Endothelial cell of umbilical vein (primary cell): ENCODE data around the gene ETV3. TPM values are rescaled to one million over a fixed set of nuclear protein-coding genes. Genes with fewer than 3 reads are reported as not detected.

Experiments used
- BruUV-seq: library from RNA; stranded (reverse); fragments of 400-500 nt; replicated peaks from 2 replicates; lab custom pipeline; 2021; lab: Mats Ljungman, UMichigan
- CTCF ChIA-PET: fragments of 300-600, 350-600 bp; sonication (Branson Sonifier 250); formaldehyde crosslinking; loops from one replicate; lab custom pipeline; 2021; ENCODE audit warnings: antibody characterized with exemption, inconsistent platforms; lab: Charles Lee
- POLR2A ChIA-PET: fragments of 300-600, 350-600 bp; sonication (Branson Sonifier 250); formaldehyde crosslinking; loops from one replicate; lab custom pipeline; 2021; ENCODE audit warnings: antibody characterized with exemption, inconsistent platforms; lab: Charles Lee
- DNase-seq: peaks from one replicate; pipeline ENCODE4 v3.0.0-alpha.2; 2011; ENCODE audit warnings: low read depth, low spot score
- FAIRE-seq: peaks from 2 replicates; lab custom pipeline; 2011; peaks lifted over from hg19 to GRCh38; lab: Jason Lieb, UNC
- H2AFZ ChIP-seq: 2 replicates; pipeline ENCODE4 v1.6.0; 2012; ENCODE audit warnings: low read depth, low read length, control low read depth, inconsistent platforms
- H3K27ac ChIP-seq: 2 replicates; pipeline ENCODE4 v1.5.1; 2011; ENCODE audit warnings: low read depth, mild to moderate bottlenecking, control low read depth, low read length, moderate library complexity; ENCODE audit not compliant: insufficient read depth
- H3K27me3 ChIP-seq, 2 experiments: 2 replicates each; pipeline versions ENCODE4 v1.6.0 to v1.6.1; 2011; ENCODE audit warnings: low read length in 2 of 2, mixed read lengths in 1 of 2; ENCODE audit not compliant: control insufficient read depth in 2 of 2, insufficient read depth in 2 of 2
- H3K36me3 ChIP-seq, 2 experiments: 2 replicates in 1 of 2; 3 replicates in 1 of 2; pipeline ENCODE4 v1.5.1; 2011; ENCODE audit warnings: low read length in 2 of 2, mild to moderate bottlenecking in 1 of 2, moderate library complexity in 1 of 2; ENCODE audit not compliant: control insufficient read depth in 2 of 2, insufficient read depth in 2 of 2; ENCODE audit errors: extremely low read depth in 1 of 2
- H3K4me1 ChIP-seq: 3 replicates; pipeline ENCODE4 v1.5.1; 2011; ENCODE audit warnings: mild to moderate bottlenecking, low read length; ENCODE audit not compliant: control insufficient read depth, insufficient read depth; ENCODE audit errors: extremely low read depth
- H3K4me2 ChIP-seq: 2 replicates; pipeline ENCODE4 v1.6.1; 2011; ENCODE audit warnings: low read length, control low read depth, mixed read lengths; ENCODE audit not compliant: insufficient read depth
- H3K4me3 ChIP-seq, 3 experiments: fragments of 200-600 bp in 1 of 3; sonication (generic), shearing (Covaris generic) in 1 of 3; replicated peaks in 1 of 3; 2 replicates each; pipeline ENCODE4 v1.5.1; 2011 to 2016; ENCODE audit warnings: control low read depth in 3 of 3, low read length in 3 of 3, mild to moderate bottlenecking in 2 of 3, inconsistent platforms in 1 of 3, low read depth in 1 of 3, moderate library complexity in 1 of 3; ENCODE audit not compliant: insufficient read depth in 1 of 3
- H3K79me2 ChIP-seq: 2 replicates; pipeline ENCODE4 v1.6.0; 2012; ENCODE audit warnings: low read length, inconsistent platforms; ENCODE audit not compliant: control insufficient read depth, insufficient read depth
- H3K9ac ChIP-seq: replicated peaks from 2 replicates; pipeline ENCODE3; 2011; ENCODE audit warnings: low read length, control low read depth; ENCODE audit not compliant: insufficient read depth; ENCODE audit errors: extremely low read depth
- H3K9me1 ChIP-seq: replicated peaks from 3 replicates; pipeline ENCODE4 v1.6.0; 2011; ENCODE audit warnings: mild to moderate bottlenecking, low read length; ENCODE audit not compliant: control insufficient read depth, insufficient read depth; ENCODE audit errors: extremely low read depth
- H3K9me3 ChIP-seq: replicated peaks from 2 replicates; pipeline ENCODE4 v1.5.1; 2012; ENCODE audit warnings: low read length, inconsistent platforms; ENCODE audit not compliant: control insufficient read depth, insufficient read depth
- H4K20me1 ChIP-seq: replicated peaks from 2 replicates; pipeline ENCODE3; 2011; ENCODE audit warnings: mild to moderate bottlenecking, low read length; ENCODE audit not compliant: control insufficient read depth, insufficient read depth; ENCODE audit errors: extremely low read depth
- EZH2 ChIP-seq: IDR thresholded peaks from 2 replicates; pipeline ENCODE4 v1.6.1; 2012; ENCODE audit warnings: borderline replicate concordance, low read depth, mild to moderate bottlenecking, moderate library complexity, low read length, inconsistent platforms; ENCODE audit not compliant: severe bottlenecking
- FOS ChIP-seq: IDR thresholded peaks from 2 replicates; pipeline ENCODE4 v1.6.1; 2011; ENCODE audit warnings: mild to moderate bottlenecking, low read length, moderate library complexity, borderline replicate concordance; ENCODE audit not compliant: insufficient read depth
- GATA2 ChIP-seq: IDR thresholded peaks from 2 replicates; pipeline ENCODE4 v1.7.0; 2011; ENCODE audit warnings: low read depth, mild to moderate bottlenecking, moderate library complexity, mixed read lengths, low read length; ENCODE audit not compliant: insufficient read length, insufficient read depth
- JUN ChIP-seq: IDR thresholded peaks from 2 replicates; pipeline ENCODE4 v1.6.1; 2011; ENCODE audit warnings: borderline replicate concordance, low read depth; ENCODE audit not compliant: insufficient read length, insufficient read depth
- MYC ChIP-seq: IDR thresholded peaks from one replicate; pipeline ENCODE4 v1.6.1; 2011; ENCODE audit warnings: mild to moderate bottlenecking, low read depth, low read length
- POLR2A ChIP-seq: IDR thresholded peaks from 2 replicates; pipeline ENCODE4 v1.6.1; 2012; ENCODE audit warnings: low read depth, mild to moderate bottlenecking, control low read depth, low read length
- POLR2AphosphoS5 ChIP-seq: IDR thresholded peaks from 2 replicates; pipeline ENCODE4 v1.6.1; 2012; ENCODE audit warnings: low read depth, mild to moderate bottlenecking, control low read depth, low read length, moderate library complexity; ENCODE audit not compliant: insufficient read depth
- dilution Hi-C: fragments of 300-500 bp; cut with MboI; formaldehyde crosslinking; loops from one replicate; pipeline ENCODE4 v1.15.0; 2019; ENCODE audit warnings: low sequenced_read_pairs; ENCODE audit not compliant: extremely low pct_ligation_motif_present
- intact Hi-C: fragments of 100-400 bp; cut with micrococcal nuclease; formaldehyde crosslinking; loops from one replicate; pipeline ENCODE4 v1.10.0; 2022
- polyA plus RNA-seq, 4 experiments: library from polyadenylated mRNA; depleted of rRNA in 3 of 4; stranded (reverse) in 3 of 4; unstranded in 1 of 4; fragments of >200 nt; gene quantifications; 2 replicates each; pipeline versions ENCODE4 v1.2.1 to v1.2.3, GENCODE V29; 2011 to 2012; ENCODE audit warnings: missing spikeins in 1 of 4
- total RNA-seq: library from RNA; stranded (reverse); gene quantifications from 2 replicates; pipeline ENCODE4 v1.2.3, GENCODE V29; 2021
- TF ChIP-seq, protein P1 (sequence below), 2 donors: IDR thresholded peaks; 1 replicate in 1 of 2; 2 replicates in 1 of 2; pipeline ENCODE4 v1.5.1; 2011; ENCODE audit warnings: low read length in 2 of 2, mild to moderate bottlenecking in 2 of 2, moderate library complexity in 2 of 2, control low read depth in 1 of 2, inconsistent platforms in 1 of 2, low read depth in 1 of 2; ENCODE audit not compliant: insufficient read depth in 1 of 2; ENCODE audit errors: extremely low read depth in 1 of 2
- TF ChIP-seq, protein P2 (sequence below): IDR thresholded peaks from 2 replicates; pipeline ENCODE4 v1.6.1; 2011; ENCODE audit not compliant: insufficient read depth, insufficient read length

Gene ETV3
- total and polyA plus RNA-seq, 2 donors (not counting 3 experiments of a cell fraction or from before 2014, with no cell fraction given): 6.8 to 22.3 TPM

DNA sequence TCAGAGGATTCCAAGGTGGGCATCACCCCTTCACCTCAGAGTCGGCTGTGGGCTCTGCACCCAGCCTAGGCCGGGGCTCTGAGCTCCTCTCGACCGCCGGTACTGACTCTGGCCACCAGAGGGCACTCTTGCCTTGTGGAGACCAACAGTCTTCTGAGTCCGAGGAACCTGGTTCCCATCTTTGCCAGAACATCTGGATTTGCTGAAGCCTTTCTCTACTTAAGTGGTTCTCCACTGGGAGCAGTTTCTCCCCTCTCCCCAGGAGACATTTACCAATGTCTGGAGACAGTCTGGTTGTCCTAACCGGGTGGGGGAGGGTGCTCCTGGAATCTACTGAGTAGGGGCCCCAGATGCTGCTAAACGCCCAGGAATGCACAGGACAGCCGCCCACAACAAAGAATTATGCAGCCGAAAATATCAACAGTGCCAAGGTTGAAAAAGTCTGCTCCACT, 48.0 kb downstream of the ETV3 start:
- Histone ChIP-seq H3K27me3 (no peaks in the 10 kb centered on the region), H3K9me1 (no peaks in the 10 kb centered on the region), H3K4me1 (no peaks in the 10 kb centered on the region), H4K20me1 (no peaks in the 10 kb centered on the region), H3K27ac (no peak overlapping the region), H3K36me3 (no peaks in the 10 kb centered on the region), H3K4me2 (no peak overlapping the region), H3K9me3 (no peaks in the 10 kb centered on the region), H2AFZ (no peak overlapping the region), H3K4me3 (no peak overlapping the region), H3K79me2 (no peaks in the 10 kb centered on the region), H3K9ac (no peak overlapping the region)
- ChIA-PET CTCF (interaction anchor here (0.6 to 5.7 kb wide), 53 partner anchors 10 to 400 kb away, joined by 3 to 1121 read pairs (median 5); partner anchors contain the start of genes ETV3 and ETV3L), POLR2A (interaction anchor here (1.0 kb wide), 1 partner anchor 66 kb away, joined by 7 read pairs; no protein-coding TSS in a partner anchor)
- intact Hi-C loops (loop anchor here (1.0 kb wide), 2 partner anchors 48 to 66 kb away; partner anchors contain the start of gene ETV3), dilution Hi-C loops (no loop called here)
- peak; percentile 94 for FAIRE-seq
- peak; percentile 57 for DNase-seq
- TF ChIP-seq JUN: no peak
- TF ChIP-seq, protein P1, sequence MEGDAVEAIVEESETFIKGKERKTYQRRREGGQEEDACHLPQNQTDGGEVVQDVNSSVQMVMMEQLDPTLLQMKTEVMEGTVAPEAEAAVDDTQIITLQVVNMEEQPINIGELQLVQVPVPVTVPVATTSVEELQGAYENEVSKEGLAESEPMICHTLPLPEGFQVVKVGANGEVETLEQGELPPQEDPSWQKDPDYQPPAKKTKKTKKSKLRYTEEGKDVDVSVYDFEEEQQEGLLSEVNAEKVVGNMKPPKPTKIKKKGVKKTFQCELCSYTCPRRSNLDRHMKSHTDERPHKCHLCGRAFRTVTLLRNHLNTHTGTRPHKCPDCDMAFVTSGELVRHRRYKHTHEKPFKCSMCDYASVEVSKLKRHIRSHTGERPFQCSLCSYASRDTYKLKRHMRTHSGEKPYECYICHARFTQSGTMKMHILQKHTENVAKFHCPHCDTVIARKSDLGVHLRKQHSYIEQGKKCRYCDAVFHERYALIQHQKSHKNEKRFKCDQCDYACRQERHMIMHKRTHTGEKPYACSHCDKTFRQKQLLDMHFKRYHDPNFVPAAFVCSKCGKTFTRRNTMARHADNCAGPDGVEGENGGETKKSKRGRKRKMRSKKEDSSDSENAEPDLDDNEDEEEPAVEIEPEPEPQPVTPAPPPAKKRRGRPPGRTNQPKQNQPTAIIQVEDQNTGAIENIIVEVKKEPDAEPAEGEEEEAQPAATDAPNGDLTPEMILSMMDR (IDR thresholded peaks at IDR 0.05; ENCODE audit: extremely low read depth in 1 of 2, insufficient read depth in 1 of 2, low read depth in 1 of 2, low read length in 2 of 2): peak; percentile 84 to 90
- no TSS peak for BruUV-seq

DNA sequence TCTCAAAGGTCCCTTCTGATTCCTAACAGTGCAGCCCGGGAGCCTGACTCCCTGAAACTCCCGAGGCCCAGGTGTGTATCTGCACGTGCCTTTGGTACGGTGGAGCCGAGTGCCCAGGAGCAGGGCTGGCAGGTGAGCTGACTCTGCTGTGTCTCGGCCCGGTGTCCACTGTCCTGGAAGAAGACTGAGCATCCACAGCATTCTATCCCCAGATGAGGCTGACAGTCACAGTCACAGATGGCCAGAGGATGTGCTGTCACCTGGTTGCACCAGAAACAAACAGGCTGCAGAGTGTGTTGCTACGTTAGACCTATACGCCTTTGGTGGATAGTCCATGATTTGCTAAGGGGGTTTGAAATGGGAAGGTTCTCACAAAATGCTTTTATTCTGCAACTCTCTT, 48.4 kb downstream of the ETV3 start:
- Histone ChIP-seq H3K27me3 (no peaks in the 10 kb centered on the region), H2AFZ (no peak overlapping the region), H3K9ac (no peak overlapping the region), H3K27ac (no peak overlapping the region), H3K79me2 (no peaks in the 10 kb centered on the region), H3K4me1 (no peaks in the 10 kb centered on the region), H3K4me2 (no peak overlapping the region), H3K36me3 (no peaks in the 10 kb centered on the region), H4K20me1 (no peaks in the 10 kb centered on the region), H3K9me3 (no peaks in the 10 kb centered on the region), H3K9me1 (no peaks in the 10 kb centered on the region), H3K4me3 (no peak overlapping the region)
- ChIA-PET POLR2A (interaction anchor here (1.0 kb wide), 1 partner anchor 66 kb away, joined by 7 read pairs; no protein-coding TSS in a partner anchor), CTCF (interaction anchor here (0.6 to 5.7 kb wide), 53 partner anchors 9 to 400 kb away, joined by 3 to 1121 read pairs (median 5); partner anchors contain the start of genes ETV3 and ETV3L)
- dilution Hi-C loops: no loop called here
- DNase-seq (no peak), FAIRE-seq (no peak)
- TF ChIP-seq POLR2AphosphoS5: no peak
- TF ChIP-seq JUN: no peak
- no peak for TF ChIP-seq GATA2
- no peak for TF ChIP-seq FOS
- no peak for TF ChIP-seq MYC
- TF ChIP-seq EZH2: no peak
- TF ChIP-seq, protein P2, sequence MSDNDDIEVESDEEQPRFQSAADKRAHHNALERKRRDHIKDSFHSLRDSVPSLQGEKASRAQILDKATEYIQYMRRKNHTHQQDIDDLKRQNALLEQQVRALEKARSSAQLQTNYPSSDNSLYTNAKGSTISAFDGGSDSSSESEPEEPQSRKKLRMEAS: no peak
- TF ChIP-seq, protein P1 (IDR thresholded peaks at IDR 0.05; ENCODE audit: extremely low read depth in 1 of 2, insufficient read depth in 1 of 2, low read depth in 1 of 2, low read length in 2 of 2): no peak
- no peak for TF ChIP-seq POLR2A
- intact Hi-C loops: loop anchor here (1.0 kb wide), 2 partner anchors 49 to 67 kb away; partner anchors contain the start of gene ETV3
- no TSS peak for BruUV-seq
